Fibroblast of lung (primary cell): Measurements from ENCODE around the gene JARID2. TPM values are rescaled to one million over a fixed set of nuclear protein-coding genes. Genes with fewer than 3 reads are reported as not detected.

ENCODE experiments used
- DNase-seq, 2 donors: peaks; one replicate each; pipeline versions ENCODE4 v3.0.0 to v3.0.0-alpha.2; 2010; ENCODE audit warnings: low read depth in 2 of 2
- H2AFZ ChIP-seq: 2 replicates; pipeline ENCODE4 v1.5.1; 2012; ENCODE audit warnings: low read length, control low read depth, inconsistent platforms
- H3K27ac ChIP-seq: 2 replicates; pipeline ENCODE4 v1.5.1; 2011; ENCODE audit warnings: low read length, control low read depth; ENCODE audit not compliant: insufficient read depth
- H3K27me3 ChIP-seq: 2 replicates; pipeline ENCODE4 v1.5.1; 2011; ENCODE audit warnings: mild to moderate bottlenecking, low read length; ENCODE audit not compliant: control insufficient read depth, insufficient read depth
- H3K36me3 ChIP-seq: 2 replicates; pipeline ENCODE4 v1.5.1; 2011; ENCODE audit warnings: low read length; ENCODE audit not compliant: control insufficient read depth, insufficient read depth
- H3K4me1 ChIP-seq: 2 replicates; pipeline ENCODE4 v1.5.1; 2011; ENCODE audit warnings: low read length; ENCODE audit not compliant: control insufficient read depth, insufficient read depth; ENCODE audit errors: extremely low read depth
- H3K4me2 ChIP-seq: 2 replicates; pipeline ENCODE4 v1.5.1; 2011; ENCODE audit warnings: low read length, control low read depth; ENCODE audit not compliant: insufficient read depth; ENCODE audit errors: extremely low read depth
- H3K4me3 ChIP-seq, 4 experiments: fragments of 200-600 bp in 1 of 4; sonication (generic) in 1 of 4; replicated peaks in 1 of 4; 2 replicates each; pipeline ENCODE4 v1.5.1; 2011 to 2016; ENCODE audit warnings: low read length in 4 of 4, low read depth in 3 of 4, mild to moderate bottlenecking in 3 of 4, control low read depth in 2 of 4, inconsistent platforms in 1 of 4, mixed read lengths in 1 of 4; ENCODE audit not compliant: insufficient read depth in 1 of 4; ENCODE audit errors: control extremely low read depth in 1 of 4
- H3K79me2 ChIP-seq: 2 replicates; pipeline ENCODE4 v1.5.1; 2012; ENCODE audit warnings: mild to moderate bottlenecking, low read length, inconsistent platforms; ENCODE audit not compliant: control insufficient read depth, insufficient read depth
- H3K9ac ChIP-seq: 2 replicates; pipeline ENCODE4 v1.5.1; 2011; ENCODE audit warnings: mild to moderate bottlenecking, low read length, control low read depth; ENCODE audit not compliant: insufficient read depth
- H3K9me3 ChIP-seq: 2 replicates; pipeline ENCODE4 v1.5.1; 2012; ENCODE audit warnings: low read depth, low read length; ENCODE audit not compliant: control insufficient read depth, insufficient read depth
- H4K20me1 ChIP-seq: 2 replicates; pipeline ENCODE4 v1.5.1; 2011; ENCODE audit warnings: low read length; ENCODE audit not compliant: control insufficient read depth, insufficient read depth; ENCODE audit errors: extremely low read depth
- CTCF ChIP-seq, 2 donors: IDR thresholded peaks in 1 of 2; conservative IDR thresholded peaks in 1 of 2; 1 replicate in 1 of 2; 2 replicates in 1 of 2; pipeline ENCODE4 v1.5.1; 2011 to 2012; ENCODE audit warnings: low read length in 2 of 2, control low read depth in 1 of 2, inconsistent platforms in 1 of 2, low read depth in 1 of 2, mild to moderate bottlenecking in 1 of 2
- EZH2 ChIP-seq: IDR thresholded peaks from 2 replicates; pipeline ENCODE4 v1.5.1; 2012; ENCODE audit warnings: low read length, control low read depth, mild to moderate bottlenecking; ENCODE audit errors: missing control alignments
- polyA plus RNA-seq, 2 donors: library from polyadenylated mRNA; depleted of rRNA in 1 of 2; stranded (reverse) in 1 of 2; unstranded in 1 of 2; fragments of >200 nt; gene quantifications; 2 replicates each; pipeline ENCODE4 v1.2.1, GENCODE V29; 2011 to 2012; ENCODE audit warnings: missing spikeins in 1 of 2
- total RNA-seq: library from RNA; depleted of rRNA; stranded (reverse); fragments of >200 nt; gene quantifications from 2 replicates; pipeline ENCODE4 v1.2.1, GENCODE V29; 2014

Gene JARID2
- total and polyA plus RNA-seq, 2 donors (not counting 1 experiment from before 2014, with no cell fraction given), result 5.0 to 8.2 TPM

GRCh38 chr6:15475872-15476271, 230.0 kb downstream of the JARID2 start:
- Histone ChIP-seq H2AFZ (no peak overlapping the region), H3K79me2 (no peaks in the 10 kb centered on the region), H3K9me3 (no peaks in the 10 kb centered on the region), H3K27me3 (no peaks in the 10 kb centered on the region), H3K36me3 (no peaks in the 10 kb centered on the region), H3K4me2 (no peak overlapping the region), H3K9ac (no peak overlapping the region), H3K4me3 (no peak overlapping the region), H3K27ac (peak overlapping the region; percentile 13), H3K4me1 (peaks cover 22% of the 10 kb centered on the region), H4K20me1 (no peaks in the 10 kb centered on the region)
- no peak for DNase-seq
- TF ChIP-seq EZH2, result no peak
- no peak for TF ChIP-seq CTCF (conservative IDR thresholded peaks at IDR 0.05 in 1 of 2, IDR thresholded peaks at IDR 0.05 in 1 of 2; ENCODE audit: low read depth in 1 of 2, low read length in 2 of 2)

GRCh38 chr6:15476631-15477380, 230.9 kb downstream of the JARID2 start:
- H3K27ac ChIP-seq, result peak overlapping the region; percentile 44
- H2AFZ ChIP-seq, result no peak overlapping the region
- H3K27me3 ChIP-seq, result no peaks in the 10 kb centered on the region
- H3K9me3 ChIP-seq, result no peaks in the 10 kb centered on the region
- H3K79me2 ChIP-seq, result no peaks in the 10 kb centered on the region
- no peaks in the 10 kb centered on the region for H3K36me3 ChIP-seq
- H4K20me1 ChIP-seq, result no peaks in the 10 kb centered on the region
- H3K4me3 ChIP-seq, result peak overlapping the region in 1 of 4 experiments; percentile 3
- peaks cover 22% of the 10 kb centered on the region for H3K4me1 ChIP-seq
- TF ChIP-seq CTCF (conservative IDR thresholded peaks at IDR 0.05 in 1 of 2, IDR thresholded peaks at IDR 0.05 in 1 of 2; ENCODE audit: low read depth in 1 of 2, low read length in 2 of 2) (no peak), EZH2 (no peak)
- peak overlapping the region; percentile 69 for H3K4me2 ChIP-seq
- no peak overlapping the region for H3K9ac ChIP-seq
- DNase-seq, result peak; percentile 56 to 75

GRCh38 chr6:15477746-15478145, 231.9 kb downstream of the JARID2 start:
- TF ChIP-seq EZH2, result no peak
- TF ChIP-seq CTCF (conservative IDR thresholded peaks at IDR 0.05 in 1 of 2, IDR thresholded peaks at IDR 0.05 in 1 of 2; ENCODE audit: low read depth in 1 of 2, low read length in 2 of 2), result no peak
- no peaks in the 10 kb centered on the region for H3K79me2 ChIP-seq

More at GRCh38 chr6:15477746-15478145, 231.9 kb downstream of the JARID2 start:
- Histone ChIP-seq H3K9ac (no peak overlapping the region), H3K27ac (no peak overlapping the region), H3K4me2 (no peak overlapping the region), H3K4me3 (no peak overlapping the region), H3K27me3 (no peaks in the 10 kb centered on the region), H4K20me1 (no peaks in the 10 kb centered on the region), H3K9me3 (no peaks in the 10 kb centered on the region), H3K36me3 (no peaks in the 10 kb centered on the region), H2AFZ (no peak overlapping the region), H3K4me1 (peaks cover 22% of the 10 kb centered on the region)
- DNase-seq, result peak in 1 of 2 donors; percentile 27
